Esophagus squamous epithelium (tissue), 4 donors: ENCODE measurements around the gene TRAF3.

ENCODE experiments used
- POLR2A ChIP-seq, 4 donors: fragments of 450-650 bp; IDR thresholded peaks; one replicate each; pipeline ENCODE4 v1.6.1; 2017; ENCODE audit warnings: antibody characterized with exemption in 4 of 4, mild to moderate bottlenecking in 4 of 4, moderate library complexity in 3 of 4
- TF ChIP-seq, protein P1 (sequence below), 6 experiments: fragments of 450-650 bp in 4 of 6; fragments of 200-600 bp in 2 of 6; sonication (generic) in 2 of 6; IDR thresholded peaks; one replicate each; pipeline ENCODE4 v1.5.1; 2016 to 2019; ENCODE audit warnings: antibody characterized with exemption in 6 of 6, mild to moderate bottlenecking in 4 of 6, moderate library complexity in 4 of 6

DNA sequence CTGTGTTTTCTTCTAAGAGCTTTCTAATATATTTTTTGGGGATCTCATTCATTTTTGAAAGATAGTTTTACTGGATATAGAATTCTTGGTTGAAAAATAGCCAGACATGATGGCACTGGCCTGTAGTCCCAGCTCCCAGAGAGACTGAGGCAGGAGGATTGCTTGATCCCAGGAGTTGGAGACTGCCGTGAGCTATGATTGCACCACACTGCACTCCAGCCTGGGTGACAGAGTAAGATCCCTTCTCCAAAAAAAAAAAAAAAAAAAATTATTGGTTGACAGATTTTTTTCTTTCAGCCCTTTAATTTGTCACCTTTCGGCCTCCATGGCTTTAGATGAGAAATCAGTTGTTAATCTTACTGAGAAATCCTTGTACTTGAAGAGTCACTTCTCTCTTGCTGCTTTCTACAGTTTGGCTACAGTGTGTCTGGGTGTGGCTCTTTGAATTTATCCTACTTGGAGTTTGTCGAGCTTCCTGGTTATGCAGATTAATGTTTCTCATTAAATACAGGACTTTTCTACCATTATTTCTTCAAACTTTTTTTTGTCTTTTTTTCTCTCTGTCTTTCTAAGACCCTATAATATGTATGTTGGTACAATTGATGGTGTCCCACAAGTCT is 85.0 kb downstream of the TRAF3 start:
- TF ChIP-seq, protein P1, sequence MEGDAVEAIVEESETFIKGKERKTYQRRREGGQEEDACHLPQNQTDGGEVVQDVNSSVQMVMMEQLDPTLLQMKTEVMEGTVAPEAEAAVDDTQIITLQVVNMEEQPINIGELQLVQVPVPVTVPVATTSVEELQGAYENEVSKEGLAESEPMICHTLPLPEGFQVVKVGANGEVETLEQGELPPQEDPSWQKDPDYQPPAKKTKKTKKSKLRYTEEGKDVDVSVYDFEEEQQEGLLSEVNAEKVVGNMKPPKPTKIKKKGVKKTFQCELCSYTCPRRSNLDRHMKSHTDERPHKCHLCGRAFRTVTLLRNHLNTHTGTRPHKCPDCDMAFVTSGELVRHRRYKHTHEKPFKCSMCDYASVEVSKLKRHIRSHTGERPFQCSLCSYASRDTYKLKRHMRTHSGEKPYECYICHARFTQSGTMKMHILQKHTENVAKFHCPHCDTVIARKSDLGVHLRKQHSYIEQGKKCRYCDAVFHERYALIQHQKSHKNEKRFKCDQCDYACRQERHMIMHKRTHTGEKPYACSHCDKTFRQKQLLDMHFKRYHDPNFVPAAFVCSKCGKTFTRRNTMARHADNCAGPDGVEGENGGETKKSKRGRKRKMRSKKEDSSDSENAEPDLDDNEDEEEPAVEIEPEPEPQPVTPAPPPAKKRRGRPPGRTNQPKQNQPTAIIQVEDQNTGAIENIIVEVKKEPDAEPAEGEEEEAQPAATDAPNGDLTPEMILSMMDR (IDR thresholded peaks at IDR 0.05), result no peak
- no peak for TF ChIP-seq POLR2A (IDR thresholded peaks at IDR 0.05)
